ENCODE measurements around the gene IRF2. TPM values are rescaled to one million over a fixed set of nuclear protein-coding genes. Genes with fewer than 3 reads are reported as not detected.

IRF2 gene
- total and polyA plus RNA-seq, 4 donors, result 16.4 to 65.8 (median 43.1) TPM

- Histone ChIP-seq H3K36me3 (ENCODE audit: control insufficient read depth in 4 of 4, insufficient read depth in 4 of 4, low read length in 4 of 4) (no peaks in the 10 kb centered on the region), H3K4me3 (no peak overlapping the region), H3K27me3 (ENCODE audit: control insufficient read depth in 3 of 3, insufficient read depth in 3 of 3, low read length in 2 of 3) (no peaks in the 10 kb centered on the region), H3K9ac (ENCODE audit: insufficient read depth in 1 of 2, low read length in 2 of 2) (no peak overlapping the region), H3K27ac (ENCODE audit: low read depth in 1 of 2, low read length in 1 of 2) (no peak overlapping the region), H3K9me3 (ENCODE audit: control insufficient read depth in 4 of 4, insufficient read depth in 3 of 4, low read length in 3 of 4) (peaks cover 0 to 6% (median 0%) of the 10 kb centered on the region in 4 donors), H3K4me1 (ENCODE audit: control insufficient read depth in 5 of 5, insufficient read depth in 5 of 5, low read length in 5 of 5) (peaks cover 0 to 2% (median 0%) of the 10 kb centered on the region in 5 donors)
- no peak for TF ChIP-seq CTCF (IDR thresholded peaks at IDR 0.05; ENCODE audit: control extremely low read depth, extremely low read depth)
- 0 to 58% methylated on average over 1 of the region's 1 CpG for WGBS, 2 donors
- ATAC-seq (ENCODE audit: insufficient read depth, low FRiP score) (no peak), DNase-seq (no peak)
These were observed 136.4 kb downstream of the IRF2 start for GRCh38 chr4:184337907-184338306.

Small RNA genes within 50 kb of the gene (small RNA-seq; reads per million reads assigned to genes)
- gene RF00152 (ENCODE audit: low replicate concordance), result not detected

Other genes starting within 250 kb of the IRF2 start
- gene CASP3, start 174.9 kb upstream of the IRF2 start, total RNA-seq, result 10 to 100 TPM; 14.4 to 30.4 TPM
- 10 to 100 TPM in 1 of 2 donors, 1 to 10 TPM in 1; 9.3 to 19.0 TPM for gene CASP3, start 174.9 kb upstream of the IRF2 start, polyA plus RNA-seq
- 10 to 100 TPM; 11.3 to 43.4 TPM for gene PRIMPOL, start 175.2 kb upstream of the IRF2 start, total RNA-seq
- gene PRIMPOL, start 175.2 kb upstream of the IRF2 start, polyA plus RNA-seq, result 10 to 100 TPM in 1 of 2 donors, 1 to 10 TPM in 1; 7.3 to 27.5 TPM